AG09319 (cell line): Measurements from ENCODE around the gene NUDT4.

Source experiments
- DNase-seq: peaks from one replicate; pipeline ENCODE4 v3.0.0-alpha.2; 2010; ENCODE audit warnings: low read depth; ENCODE audit errors: extremely low read depth
- CTCF ChIP-seq: IDR thresholded peaks from 2 replicates; pipeline ENCODE4 v1.5.1; 2011; ENCODE audit warnings: low read depth, mild to moderate bottlenecking, inconsistent platforms, low read length, moderate library complexity

The NUDT4 gene

GRCh38 chr12:93369505-93369904 is 8.2 kb upstream of the NUDT4 start:
- DNase-seq: no peak
- no peak for TF ChIP-seq CTCF

GRCh38 chr12:93370947-93371346 is 6.8 kb upstream of the NUDT4 start:
- no peak for DNase-seq
- no peak for TF ChIP-seq CTCF

- DNase-seq: no peak
- TF ChIP-seq CTCF: no peak
Measured at GRCh38 chr12:93373961-93374656, 3.6 kb upstream of the NUDT4 start.

- no peak for DNase-seq
- TF ChIP-seq CTCF: no peak
Measured at GRCh38 chr12:93375906-93376305, 1.8 kb upstream of the NUDT4 start.

DNA sequence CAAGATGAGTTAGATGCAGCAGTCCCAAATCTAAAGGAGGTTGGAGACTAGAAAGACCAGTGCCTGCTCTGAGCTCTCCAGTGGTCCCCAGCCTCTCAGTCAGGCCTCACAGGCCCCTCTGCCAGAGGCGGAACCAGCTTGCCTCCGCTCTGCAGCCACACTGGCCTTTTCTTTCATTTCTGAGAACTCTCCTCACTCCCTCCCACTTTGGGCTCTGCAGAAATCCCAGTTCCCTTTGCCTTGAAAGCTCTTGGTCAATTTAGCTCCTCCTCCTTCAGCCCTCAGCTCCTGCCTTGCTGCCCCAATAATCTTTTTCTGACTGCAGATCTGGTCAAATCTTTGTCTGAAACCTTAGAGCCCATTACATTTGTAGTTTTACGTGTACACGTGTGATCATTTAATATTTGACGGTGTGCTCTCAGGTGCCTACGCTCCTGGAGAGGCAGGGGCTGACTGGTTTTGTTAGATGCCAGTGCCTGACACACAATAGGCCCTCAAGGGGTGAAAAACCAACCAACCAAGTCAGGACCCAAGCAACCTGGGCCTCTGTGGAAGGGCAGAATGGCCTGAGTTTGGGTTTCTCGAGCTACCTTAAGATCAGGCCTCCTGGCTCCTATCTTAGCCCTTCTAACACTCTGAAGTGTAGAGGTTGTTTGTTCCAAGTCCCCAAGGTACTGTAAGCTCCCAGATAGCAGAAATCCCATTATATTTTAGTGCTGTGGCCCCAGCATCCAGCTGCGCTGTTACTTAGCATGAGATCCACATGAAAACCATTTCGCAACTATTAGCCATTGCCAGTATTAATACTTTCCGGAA is 1.1 kb upstream of the NUDT4 start:
- no peak for TF ChIP-seq CTCF
- DNase-seq: no peak

DNA sequence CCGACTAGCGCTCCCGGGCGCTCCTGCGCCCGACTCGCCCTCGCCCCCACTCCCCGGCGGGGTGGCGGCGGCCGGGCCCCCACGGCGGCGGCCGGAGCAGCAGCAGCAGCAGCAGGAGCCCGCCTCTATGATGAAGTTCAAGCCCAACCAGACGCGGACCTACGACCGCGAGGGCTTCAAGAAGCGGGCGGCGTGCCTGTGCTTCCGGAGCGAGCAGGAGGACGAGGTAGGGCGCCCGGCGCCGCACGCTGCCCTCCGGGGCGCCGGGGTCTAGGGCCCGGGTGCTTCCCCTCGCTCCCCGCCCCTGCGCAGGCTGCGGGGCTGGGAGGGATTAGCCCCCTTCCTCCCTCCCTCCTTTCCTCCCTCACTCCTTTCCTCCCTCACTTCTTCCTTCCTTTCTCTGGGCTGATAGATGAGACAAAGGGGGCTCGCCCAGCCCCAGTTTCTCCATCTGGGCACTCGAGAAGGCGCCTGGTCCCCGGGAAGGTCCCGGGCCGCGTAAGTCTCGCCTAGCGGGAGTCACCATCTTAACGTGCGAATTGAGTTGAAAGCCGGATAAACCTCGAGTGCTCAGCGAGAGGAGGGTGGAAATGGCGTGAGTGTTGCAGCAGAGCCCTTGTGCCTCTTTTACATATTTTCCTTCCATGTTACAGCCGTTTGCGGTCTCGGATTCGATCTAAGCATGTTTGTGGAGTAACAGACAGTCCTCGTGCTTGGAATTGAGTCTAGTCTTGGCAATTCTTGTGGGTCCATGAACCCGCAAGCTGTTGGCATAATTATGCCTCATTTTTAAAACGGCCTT is 672 bp downstream of the NUDT4 start:
- DNase-seq: peak; percentile 44

GRCh38 chr12:93378998-93379325 is 1.2 kb downstream of the NUDT4 start:
- no peak for DNase-seq
- TF ChIP-seq CTCF: no peak
